HepG2 (cell line): ENCODE results near the gene WNK1. TPM values are rescaled to one million over a fixed set of nuclear protein-coding genes. Genes with fewer than 3 reads are reported as not detected.
A peak's percentile ranks its signal among the peaks of the same experiment; 100 is the strongest.

Source experiments
- AGO2 ChIP-seq: fragments of 200-400 bp; formaldehyde crosslinking; optimal IDR thresholded peaks from 2 replicates; pipeline ENCODE3; 2017; ENCODE audit warnings: mild to moderate bottlenecking, low read depth, low read length, moderate library complexity
- BRD4 ChIP-seq: sonication (generic); formaldehyde crosslinking; IDR thresholded peaks from 2 replicates; pipeline ENCODE4 v1.4.0; 2020; ENCODE audit warnings: missing genetic modification reagents
- CHD2 ChIP-seq: IDR thresholded peaks from 2 replicates; pipeline ENCODE4 v1.6.1; 2011; ENCODE audit warnings: low read depth, low read length, improper control_type of control experiment
- ISL2 ChIP-seq: sonication (generic); formaldehyde crosslinking; IDR thresholded peaks from 2 replicates; pipeline ENCODE4 v1.5.0; 2020; ENCODE audit warnings: missing genetic modification reagents
- ISX ChIP-seq: sonication (generic); formaldehyde crosslinking; conservative IDR thresholded peaks from 2 replicates; pipeline ENCODE4 v1.5.0; 2020; ENCODE audit warnings: missing genetic modification reagents
- JUND ChIP-seq: sonication (generic); formaldehyde crosslinking; IDR thresholded peaks from 2 replicates; pipeline ENCODE4 v1.8.0; 2022; ENCODE audit warnings: mild to moderate bottlenecking, missing genetic modification reagents
- SAFB2 ChIP-seq: sonication (generic); formaldehyde crosslinking; IDR thresholded peaks from 2 replicates; pipeline ENCODE4 v1.5.1; 2020; ENCODE audit warnings: missing genetic modification reagents, low read depth, mild to moderate bottlenecking, borderline replicate concordance
- SP4 ChIP-seq: sonication (generic); formaldehyde crosslinking; IDR thresholded peaks from 2 replicates; pipeline ENCODE4 v1.8.1; 2023; ENCODE audit warnings: mild to moderate bottlenecking, missing genetic modification reagents
- STAT6 ChIP-seq: sonication (generic); formaldehyde crosslinking; IDR thresholded peaks from 2 replicates; pipeline ENCODE4 v1.4.0; 2020; ENCODE audit warnings: missing genetic modification reagents, mild to moderate bottlenecking, borderline replicate concordance
- TCF7L2 ChIP-seq: IDR thresholded peaks from 2 replicates; pipeline ENCODE4 v1.6.1; 2011; ENCODE audit warnings: mild to moderate bottlenecking, low read depth, low read length, moderate library complexity
- ZBED4 ChIP-seq: sonication (generic); formaldehyde crosslinking; IDR thresholded peaks from 2 replicates; pipeline ENCODE4 v1.4.0; 2020; ENCODE audit warnings: missing genetic modification reagents, borderline replicate concordance
- ZBTB4 ChIP-seq: sonication (generic); formaldehyde crosslinking; IDR thresholded peaks from 2 replicates; pipeline ENCODE4 v1.4.0; 2020; ENCODE audit warnings: missing genetic modification reagents, mild to moderate bottlenecking, borderline replicate concordance
- ZKSCAN8 ChIP-seq: IDR thresholded peaks from 2 replicates; pipeline ENCODE4 v1.6.1; 2016; ENCODE audit warnings: borderline replicate concordance, missing genetic modification reagents, missing compliant biosample characterization
- ZNF205 ChIP-seq: IDR thresholded peaks from 2 replicates; pipeline ENCODE4 v1.6.1; 2018; ENCODE audit warnings: missing biosample characterization, missing genetic modification reagents
- ZNF232 ChIP-seq: sonication (generic); formaldehyde crosslinking; IDR thresholded peaks from 2 replicates; pipeline ENCODE4 v1.4.0; 2020; ENCODE audit warnings: missing genetic modification reagents, borderline replicate concordance
- ZNF235 ChIP-seq: sonication (generic); formaldehyde crosslinking; IDR thresholded peaks from 2 replicates; pipeline ENCODE4 v1.8.1; 2023; ENCODE audit warnings: mild to moderate bottlenecking, missing genetic modification reagents, borderline replicate concordance
- ZNF558 ChIP-seq: sonication (generic); formaldehyde crosslinking; IDR thresholded peaks from 2 replicates; pipeline ENCODE4 v1.9.0; 2022; ENCODE audit warnings: mild to moderate bottlenecking, missing genetic modification reagents, borderline replicate concordance
- ZNF562 ChIP-seq: sonication (generic); formaldehyde crosslinking; IDR thresholded peaks from 2 replicates; pipeline ENCODE4 v1.8.0; 2022; ENCODE audit warnings: missing genetic modification reagents, borderline replicate concordance
- ZNF629 ChIP-seq: sonication (generic); formaldehyde crosslinking; conservative IDR thresholded peaks from 2 replicates; pipeline ENCODE4 v1.5.0; 2020; ENCODE audit warnings: missing genetic modification reagents
- polyA plus RNA-seq, 8 experiments: library from polyadenylated mRNA; depleted of rRNA in 3 of 8; stranded (reverse) in 7 of 8; unstranded in 1 of 8; fragments of >200 nt; fragmentation: Illumina TruSeq in 4 of 8; extraction: Trizol in 4 of 8; gene quantifications; 2 replicates each; pipeline versions ENCODE4 v1.2.1 to v1.2.3, GENCODE V29; 2011 to 2016; ENCODE audit warnings: low read depth in 4 of 8, missing spikeins in 1 of 8, mixed read lengths in 1 of 8; ENCODE audit not compliant: insufficient read depth in 1 of 8
- total RNA-seq, 5 experiments: library from RNA; depleted of rRNA; stranded (reverse); fragments of >200 nt; fragmentation: Illumina TruSeq; extraction: Trizol; gene quantifications; 2 replicates each; pipeline ENCODE4 v1.2.3, GENCODE V29; 2016; ENCODE audit warnings: low read depth in 1 of 5

The WNK1 gene
- total and polyA plus RNA-seq, 2 of the 13 experiments (the other 11 are each of a cell fraction or from before 2014, with no cell fraction given): 31.1 to 54.8 TPM

- peak; percentile 40; the same call in 1 of the 2 replicates for TF ChIP-seq ZBED4
- TF ChIP-seq ZKSCAN8: peak; percentile 83
- no peak for TF ChIP-seq JUND (CRISPR knock-in tag)
- peak; percentile 78 for TF ChIP-seq ISL2 (CRISPR knock-in tag)
- peak; percentile 53 for TF ChIP-seq ZNF629 (CRISPR knock-in tag)
- no peak for TF ChIP-seq ZNF235 (CRISPR knock-in tag)
- TF ChIP-seq BRD4 (CRISPR knock-in tag): peak; percentile 91
- peak; percentile 88 for TF ChIP-seq ZNF232 (CRISPR knock-in tag)
- TF ChIP-seq AGO2: no peak
- peak; percentile 49; the same call in 1 of the 2 replicates for TF ChIP-seq SP4
- TF ChIP-seq CHD2: no peak
- peak; percentile 84; the same call in 1 of the 2 replicates for TF ChIP-seq ISX (CRISPR knock-in tag)
- peak; percentile 92 for TF ChIP-seq ZNF205 (CRISPR knock-in tag)
- TF ChIP-seq SAFB2 (CRISPR knock-in tag): no peak
- no peak for TF ChIP-seq STAT6 (CRISPR knock-in tag)
- TF ChIP-seq ZBTB4: no peak
- TF ChIP-seq TCF7L2: no peak
- TF ChIP-seq ZNF558: peak; percentile 64; the same call in 1 of the 2 replicates
- TF ChIP-seq ZNF562 (CRISPR knock-in tag): no peak
These were observed 984 bp upstream of the WNK1 start (continued) for GRCh38 chr12:751192-751998.
